Right hindlimb (tissue), 1 donor: Measurements from ENCODE around the gene PHACTR3.

ENCODE experiments used
- DNase-seq: peaks from one replicate; pipeline ENCODE4 v3.0.0-alpha.2; 2018

The PHACTR3 gene

GRCh38 chr20:59673998-59674445, 69.7 kb downstream of the PHACTR3 start:
- no peak for DNase-seq

GRCh38 chr20:59676126-59676850, 71.9 kb downstream of the PHACTR3 start:
- no peak for DNase-seq

- no peak for DNase-seq
These were observed 72.5 kb downstream of the PHACTR3 start for GRCh38 chr20:59676851-59677182.

- DNase-seq: no peak
These were observed 73.2 kb downstream of the PHACTR3 start for GRCh38 chr20:59677586-59677985.

GRCh38 chr20:59678288-59678687, 73.9 kb downstream of the PHACTR3 start:
- no peak for DNase-seq

GRCh38 chr20:59678951-59679350, 74.6 kb downstream of the PHACTR3 start:
- no peak for DNase-seq

- no peak for DNase-seq
These were observed 75.9 kb downstream of the PHACTR3 start for GRCh38 chr20:59680148-59680650.

GRCh38 chr20:59680852-59681251, 76.5 kb downstream of the PHACTR3 start:
- DNase-seq: no peak

- DNase-seq: no peak
These were observed 78.3 kb downstream of the PHACTR3 start for GRCh38 chr20:59682603-59683002.

- no peak for DNase-seq
These were observed 78.8 kb downstream of the PHACTR3 start for GRCh38 chr20:59683181-59683580.

- no peak for DNase-seq
These were observed 80.4 kb downstream of the PHACTR3 start for GRCh38 chr20:59684685-59685242.

- DNase-seq: no peak
These were observed 82.3 kb downstream of the PHACTR3 start for GRCh38 chr20:59686404-59687346.

GRCh38 chr20:59688356-59688755, 84.0 kb downstream of the PHACTR3 start:
- no peak for DNase-seq

GRCh38 chr20:59688999-59689398, 84.7 kb downstream of the PHACTR3 start:
- no peak for DNase-seq

GRCh38 chr20:59690101-59690500, 85.8 kb downstream of the PHACTR3 start:
- no peak for DNase-seq

- DNase-seq: no peak
These were observed 86.6 kb downstream of the PHACTR3 start for GRCh38 chr20:59690976-59691375.

- no peak for DNase-seq
These were observed 87.8 kb downstream of the PHACTR3 start for GRCh38 chr20:59692139-59692538.

- no peak for DNase-seq
These were observed 89.2 kb downstream of the PHACTR3 start for GRCh38 chr20:59693587-59693986.

GRCh38 chr20:59696476-59696875, 92.1 kb downstream of the PHACTR3 start:
- DNase-seq: no peak

- no peak for DNase-seq
These were observed 92.7 kb downstream of the PHACTR3 start for GRCh38 chr20:59697068-59697467.

- DNase-seq: no peak
These were observed 94.3 kb downstream of the PHACTR3 start for GRCh38 chr20:59698598-59698997.

GRCh38 chr20:59701236-59701635, 96.9 kb downstream of the PHACTR3 start:
- no peak for DNase-seq

- DNase-seq: no peak
These were observed 98.7 kb downstream of the PHACTR3 start for GRCh38 chr20:59703046-59703445.
